HUES6 (cell line): ENCODE results near the gene PPOX.

Experiments used
- H3K27ac ChIP-seq: 2 replicates; pipeline ENCODE4 v1.7.0; 2013; ENCODE audit warnings: low read depth, mild to moderate bottlenecking, low read length, inconsistent platforms
- H3K27me3 ChIP-seq: 2 replicates; pipeline ENCODE4 v1.6.1; 2013; ENCODE audit warnings: low read length; ENCODE audit not compliant: control insufficient read depth, insufficient read depth
- H3K36me3 ChIP-seq: 2 replicates; pipeline ENCODE4 v1.6.1; 2013; ENCODE audit warnings: low read length; ENCODE audit not compliant: control insufficient read depth, insufficient read depth
- H3K4me1 ChIP-seq: 2 replicates; pipeline ENCODE4 v1.6.1; 2013; ENCODE audit warnings: low read length; ENCODE audit not compliant: control insufficient read depth, insufficient read depth
- H3K4me3 ChIP-seq: 2 replicates; pipeline ENCODE4 v1.5.1; 2013; ENCODE audit warnings: low read depth, low read length
- H3K9ac ChIP-seq: one replicate; pipeline ENCODE4 v1.6.1; 2013; ENCODE audit warnings: mild to moderate bottlenecking, low read length
- H3K9me3 ChIP-seq: 2 replicates; pipeline ENCODE4 v1.6.1; 2013; ENCODE audit warnings: low read depth, low read length; ENCODE audit not compliant: control insufficient read depth, insufficient read depth

PPOX gene

GRCh38 chr1:161191971-161192370, 25.7 kb downstream of the PPOX start:
- H3K36me3 ChIP-seq, result peaks cover 21% of the 10 kb centered on the region
- no peak overlapping the region for H3K9ac ChIP-seq
- no peaks in the 10 kb centered on the region for H3K9me3 ChIP-seq
- no peak overlapping the region for H3K4me3 ChIP-seq
- H3K4me1 ChIP-seq, result peaks cover 12% of the 10 kb centered on the region
- no peak overlapping the region for H3K27ac ChIP-seq
- no peaks in the 10 kb centered on the region for H3K27me3 ChIP-seq

GRCh38 chr1:161192476-161193465, 26.5 kb downstream of the PPOX start:
- peaks cover 21% of the 10 kb centered on the region for H3K36me3 ChIP-seq
- H3K9ac ChIP-seq, result no peak overlapping the region

GRCh38 chr1:161193561-161194235, 27.5 kb downstream of the PPOX start:
- H3K9ac ChIP-seq, result no peak overlapping the region
- H3K9me3 ChIP-seq, result no peaks in the 10 kb centered on the region
- H3K4me1 ChIP-seq, result peaks cover 29% of the 10 kb centered on the region
- peaks cover 21% of the 10 kb centered on the region for H3K36me3 ChIP-seq
- no peaks in the 10 kb centered on the region for H3K27me3 ChIP-seq
- H3K4me3 ChIP-seq, result no peak overlapping the region
- H3K27ac ChIP-seq, result no peak overlapping the region

More at GRCh38 chr1:161192476-161193465, 26.5 kb downstream of the PPOX start:
- H3K9me3 ChIP-seq, result no peaks in the 10 kb centered on the region
- H3K27ac ChIP-seq, result no peak overlapping the region
- no peak overlapping the region for H3K4me3 ChIP-seq
- H3K4me1 ChIP-seq, result peaks cover 20% of the 10 kb centered on the region
- H3K27me3 ChIP-seq, result no peaks in the 10 kb centered on the region

- Histone ChIP-seq H3K27ac (no peak overlapping the region), H3K4me1 (peaks cover 44% of the 10 kb centered on the region), H3K9ac (no peak overlapping the region), H3K4me3 (no peak overlapping the region), H3K9me3 (no peaks in the 10 kb centered on the region), H3K36me3 (peaks cover 21% of the 10 kb centered on the region), H3K27me3 (no peaks in the 10 kb centered on the region)
Measured at GRCh38 chr1:161195171-161195570, 28.9 kb downstream of the PPOX start.

GRCh38 chr1:161196111-161196510, 29.9 kb downstream of the PPOX start:
- Histone ChIP-seq H3K36me3 (peaks cover 21% of the 10 kb centered on the region), H3K27ac (no peak overlapping the region), H3K9ac (no peak overlapping the region), H3K4me1 (peaks cover 50% of the 10 kb centered on the region), H3K9me3 (no peaks in the 10 kb centered on the region), H3K27me3 (no peaks in the 10 kb centered on the region), H3K4me3 (no peak overlapping the region)

GRCh38 chr1:161196521-161197451, 30.6 kb downstream of the PPOX start:
- H3K4me1 ChIP-seq, result peaks cover 54% of the 10 kb centered on the region
- no peak overlapping the region; the same call in 1 of the 2 replicates for H3K27ac ChIP-seq
- H3K9ac ChIP-seq, result peak overlapping the region; percentile 37
- no peaks in the 10 kb centered on the region for H3K27me3 ChIP-seq
- H3K36me3 ChIP-seq, result peaks cover 14% of the 10 kb centered on the region
- peak overlapping the region; percentile 54 for H3K4me3 ChIP-seq
- no peaks in the 10 kb centered on the region for H3K9me3 ChIP-seq

- peaks cover 56% of the 10 kb centered on the region for H3K4me1 ChIP-seq
- H3K36me3 ChIP-seq, result peaks cover 10% of the 10 kb centered on the region; the same call in 1 of the 2 replicates
- no peak overlapping the region for H3K27ac ChIP-seq
- no peaks in the 10 kb centered on the region for H3K9me3 ChIP-seq
- peak overlapping the region; percentile 54 for H3K4me3 ChIP-seq
- H3K27me3 ChIP-seq, result no peaks in the 10 kb centered on the region
- peak overlapping the region; percentile 47 for H3K9ac ChIP-seq
Measured at GRCh38 chr1:161197560-161198193, 31.5 kb downstream of the PPOX start.

GRCh38 chr1:161198194-161198896, 32.1 kb downstream of the PPOX start:
- Histone ChIP-seq H3K4me3 (peak overlapping the region; percentile 54), H3K9me3 (no peaks in the 10 kb centered on the region), H3K36me3 (peaks cover 11% of the 10 kb centered on the region; the same call in 1 of the 2 replicates), H3K27me3 (no peaks in the 10 kb centered on the region), H3K9ac (peak overlapping the region; percentile 47), H3K27ac (peak overlapping the region; percentile 45; the same call in 1 of the 2 replicates), H3K4me1 (peaks cover 56% of the 10 kb centered on the region)

GRCh38 chr1:161198897-161199431, 32.7 kb downstream of the PPOX start, which contains the start of gene ADAMTS4:
ADAMTS4 (minus strand) TSS chr1:161199054; CDS start chr1:161198627, 427 bp downstream.
- peaks cover 56% of the 10 kb centered on the region for H3K4me1 ChIP-seq
- H3K27me3 ChIP-seq, result no peaks in the 10 kb centered on the region
- peak within 1 kb of the TSS; percentile 54 for H3K4me3 ChIP-seq
- no peaks in the 10 kb centered on the region for H3K9me3 ChIP-seq
- H3K9ac ChIP-seq, result peak within 1 kb of the TSS; percentile 47
- H3K27ac ChIP-seq, result peak within 1 kb of the TSS; percentile 96
- H3K36me3 ChIP-seq, result peaks cover 17% of the 10 kb centered on the region
